ENCODE results near the gene SH3BP2.

SH3BP2 gene

GRCh38 chr4:2819244-2820215 is 26.6 kb downstream of the SH3BP2 start:
- no peak for DNase-seq (ENCODE audit: low read depth)

GRCh38 chr4:2820216-2820982 is 27.5 kb downstream of the SH3BP2 start:
- no peak for DNase-seq (ENCODE audit: low read depth)

GRCh38 chr4:2822461-2823300 is 29.8 kb downstream of the SH3BP2 start:
- DNase-seq (ENCODE audit: low read depth): no peak

- no peak for DNase-seq (ENCODE audit: low read depth)
These were observed 30.4 kb downstream of the SH3BP2 start for GRCh38 chr4:2823301-2823670.

- no peak for DNase-seq (ENCODE audit: low read depth)
These were observed 30.9 kb downstream of the SH3BP2 start for GRCh38 chr4:2823671-2824328.

- DNase-seq (ENCODE audit: low read depth): no peak
These were observed 31.5 kb downstream of the SH3BP2 start for GRCh38 chr4:2824329-2824835.

GRCh38 chr4:2824836-2825381 is 32.0 kb downstream of the SH3BP2 start:
- DNase-seq (ENCODE audit: low read depth): no peak

GRCh38 chr4:2825740-2826139 is 32.9 kb downstream of the SH3BP2 start:
- DNase-seq (ENCODE audit: low read depth): no peak

- no peak for DNase-seq (ENCODE audit: low read depth)
These were observed 34.4 kb downstream of the SH3BP2 start for GRCh38 chr4:2827071-2827873.

- DNase-seq (ENCODE audit: low read depth): no peak
These were observed 35.2 kb downstream of the SH3BP2 start for GRCh38 chr4:2827874-2828751.

- no peak for DNase-seq (ENCODE audit: low read depth)
These were observed 35.9 kb downstream of the SH3BP2 start for GRCh38 chr4:2828758-2829181.

- DNase-seq (ENCODE audit: low read depth): no peak
These were observed 36.5 kb downstream of the SH3BP2 start for GRCh38 chr4:2829321-2829932.

- no peak for DNase-seq (ENCODE audit: low read depth)
These were observed 37.1 kb downstream of the SH3BP2 start for GRCh38 chr4:2829933-2830451.

- DNase-seq (ENCODE audit: low read depth): no peak
These were observed 38.0 kb downstream of the SH3BP2 start for GRCh38 chr4:2830632-2831610.

GRCh38 chr4:2831611-2832308 is 38.9 kb downstream of the SH3BP2 start:
- no peak for DNase-seq (ENCODE audit: low read depth)

- DNase-seq (ENCODE audit: low read depth): no peak
These were observed 39.6 kb downstream of the SH3BP2 start for GRCh38 chr4:2832309-2832980.
